Parathyroid adenoma (tissue), 2 donors: Measurements from ENCODE around the gene GUCA2A.
A peak's percentile ranks its signal among the peaks of the same experiment; 100 is the strongest.

Source experiments
- H2AFZ ChIP-seq: fragments of 300-600 bp; sonication (generic); one replicate; pipeline ENCODE4 v1.7.0; 2017; ENCODE audit warnings: antibody characterized with exemption, mild to moderate bottlenecking
- H3K27ac ChIP-seq: fragments of 300-600 bp; sonication (generic); one replicate; pipeline ENCODE4 v1.7.0; 2017
- H3K27me3 ChIP-seq: fragments of 300-600 bp; sonication (generic); one replicate; pipeline ENCODE4 v1.7.0; 2017; ENCODE audit warnings: low read length; ENCODE audit not compliant: control insufficient read depth, insufficient read depth
- H3K36me3 ChIP-seq: fragments of 300-600 bp; sonication (generic); one replicate; pipeline ENCODE4 v1.7.0; 2017; ENCODE audit warnings: low read length; ENCODE audit not compliant: control insufficient read depth, insufficient read depth
- H3K4me1 ChIP-seq: fragments of 300-600 bp; sonication (generic); one replicate; pipeline ENCODE4 v1.7.0; 2017; ENCODE audit warnings: control low read depth
- H3K4me2 ChIP-seq: fragments of 300-600 bp; sonication (generic); one replicate; pipeline ENCODE4 v1.7.0; 2017; ENCODE audit warnings: low read length
- H3K4me3 ChIP-seq: fragments of 300-600 bp; sonication (generic); one replicate; pipeline ENCODE4 v1.7.0; 2017; ENCODE audit warnings: low read depth, low read length
- H3K79me2 ChIP-seq: fragments of 300-600 bp; sonication (generic); one replicate; pipeline ENCODE4 v1.7.0; 2017; ENCODE audit warnings: control low read depth
- H3K9ac ChIP-seq: fragments of 300-600 bp; sonication (generic); one replicate; pipeline ENCODE4 v1.7.0; 2017; ENCODE audit warnings: mild to moderate bottlenecking
- H3K9me3 ChIP-seq: fragments of 300-600 bp; sonication (generic); one replicate; pipeline ENCODE4 v1.7.0; 2017; ENCODE audit warnings: low read length; ENCODE audit not compliant: control insufficient read depth
- TF ChIP-seq, protein P1 (sequence below): fragments of 300-600 bp; sonication (generic); IDR thresholded peaks from one replicate; pipeline ENCODE4 v1.7.0; 2017; ENCODE audit warnings: antibody characterized with exemption, mild to moderate bottlenecking
- donor health status: primary hyperparathyroidism.

GUCA2A gene

DNA sequence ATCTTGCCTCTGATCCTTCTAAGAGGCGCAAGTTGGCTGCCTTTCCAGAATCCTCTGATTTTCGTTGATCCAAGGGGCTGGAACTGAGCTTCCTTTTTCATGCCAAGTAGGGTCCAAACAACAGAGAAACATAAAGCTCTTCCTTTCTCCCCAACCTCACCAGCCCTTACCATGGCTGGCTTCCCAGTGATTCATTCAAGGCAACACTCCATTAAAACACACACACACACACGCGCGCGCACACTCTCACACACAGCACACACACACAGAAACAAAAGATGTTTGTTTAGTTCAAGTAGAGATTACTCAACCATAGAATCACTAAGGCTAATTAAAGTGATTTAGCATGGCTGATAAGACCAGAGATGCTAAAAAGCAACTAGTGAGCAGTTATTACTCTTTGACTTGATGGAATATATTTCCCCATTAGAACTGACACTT is 13.0 kb upstream of the GUCA2A start:
- H3K9me3 ChIP-seq: no peaks in the 10 kb centered on the region
- no peak overlapping the region for H3K4me2 ChIP-seq
- TF ChIP-seq, protein P1, sequence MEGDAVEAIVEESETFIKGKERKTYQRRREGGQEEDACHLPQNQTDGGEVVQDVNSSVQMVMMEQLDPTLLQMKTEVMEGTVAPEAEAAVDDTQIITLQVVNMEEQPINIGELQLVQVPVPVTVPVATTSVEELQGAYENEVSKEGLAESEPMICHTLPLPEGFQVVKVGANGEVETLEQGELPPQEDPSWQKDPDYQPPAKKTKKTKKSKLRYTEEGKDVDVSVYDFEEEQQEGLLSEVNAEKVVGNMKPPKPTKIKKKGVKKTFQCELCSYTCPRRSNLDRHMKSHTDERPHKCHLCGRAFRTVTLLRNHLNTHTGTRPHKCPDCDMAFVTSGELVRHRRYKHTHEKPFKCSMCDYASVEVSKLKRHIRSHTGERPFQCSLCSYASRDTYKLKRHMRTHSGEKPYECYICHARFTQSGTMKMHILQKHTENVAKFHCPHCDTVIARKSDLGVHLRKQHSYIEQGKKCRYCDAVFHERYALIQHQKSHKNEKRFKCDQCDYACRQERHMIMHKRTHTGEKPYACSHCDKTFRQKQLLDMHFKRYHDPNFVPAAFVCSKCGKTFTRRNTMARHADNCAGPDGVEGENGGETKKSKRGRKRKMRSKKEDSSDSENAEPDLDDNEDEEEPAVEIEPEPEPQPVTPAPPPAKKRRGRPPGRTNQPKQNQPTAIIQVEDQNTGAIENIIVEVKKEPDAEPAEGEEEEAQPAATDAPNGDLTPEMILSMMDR: no peak
- no peak overlapping the region for H3K27ac ChIP-seq
- H3K79me2 ChIP-seq: no peaks in the 10 kb centered on the region
- no peak overlapping the region for H2AFZ ChIP-seq
- H3K4me3 ChIP-seq: no peak overlapping the region
- no peak overlapping the region for H3K9ac ChIP-seq
- H3K4me1 ChIP-seq: peaks cover 6% of the 10 kb centered on the region
- H3K36me3 ChIP-seq: no peaks in the 10 kb centered on the region
- H3K27me3 ChIP-seq: no peaks in the 10 kb centered on the region

DNA sequence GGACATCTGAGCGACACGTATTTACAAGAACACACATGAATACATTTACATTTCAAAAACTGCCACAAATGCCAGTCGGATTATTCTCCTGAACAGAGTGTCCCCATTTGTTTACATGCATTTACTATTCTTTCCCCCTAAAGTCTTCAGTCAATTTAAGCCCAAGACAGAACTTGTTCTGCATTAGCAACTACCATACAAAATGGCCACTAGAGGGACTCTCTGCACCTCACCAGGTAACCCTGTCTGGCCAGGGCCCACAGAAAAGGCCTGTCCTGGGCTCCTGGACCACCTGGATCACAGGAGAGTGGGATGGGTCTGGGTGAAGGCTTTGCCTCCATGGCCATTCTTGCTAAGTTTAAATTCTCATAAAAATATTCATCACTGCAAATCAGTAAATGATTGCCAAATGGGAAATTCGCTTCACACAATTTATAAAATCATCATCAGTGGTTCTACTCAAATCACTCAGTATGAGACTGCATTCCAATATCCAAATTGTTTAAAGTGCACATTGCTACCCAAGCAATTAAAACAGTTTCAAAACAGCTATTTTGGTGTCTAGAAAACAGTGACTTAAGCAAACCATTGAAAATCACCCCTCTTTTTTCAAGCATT is 12.5 kb upstream of the GUCA2A start:
- Histone ChIP-seq H3K27ac (no peak overlapping the region), H3K9me3 (no peaks in the 10 kb centered on the region), H3K27me3 (no peaks in the 10 kb centered on the region), H3K9ac (no peak overlapping the region), H3K4me2 (no peak overlapping the region), H3K4me3 (no peak overlapping the region), H3K36me3 (no peaks in the 10 kb centered on the region), H2AFZ (no peak overlapping the region), H3K79me2 (no peaks in the 10 kb centered on the region), H3K4me1 (peaks cover 6% of the 10 kb centered on the region)
- TF ChIP-seq, protein P1: peak; percentile 64

DNA sequence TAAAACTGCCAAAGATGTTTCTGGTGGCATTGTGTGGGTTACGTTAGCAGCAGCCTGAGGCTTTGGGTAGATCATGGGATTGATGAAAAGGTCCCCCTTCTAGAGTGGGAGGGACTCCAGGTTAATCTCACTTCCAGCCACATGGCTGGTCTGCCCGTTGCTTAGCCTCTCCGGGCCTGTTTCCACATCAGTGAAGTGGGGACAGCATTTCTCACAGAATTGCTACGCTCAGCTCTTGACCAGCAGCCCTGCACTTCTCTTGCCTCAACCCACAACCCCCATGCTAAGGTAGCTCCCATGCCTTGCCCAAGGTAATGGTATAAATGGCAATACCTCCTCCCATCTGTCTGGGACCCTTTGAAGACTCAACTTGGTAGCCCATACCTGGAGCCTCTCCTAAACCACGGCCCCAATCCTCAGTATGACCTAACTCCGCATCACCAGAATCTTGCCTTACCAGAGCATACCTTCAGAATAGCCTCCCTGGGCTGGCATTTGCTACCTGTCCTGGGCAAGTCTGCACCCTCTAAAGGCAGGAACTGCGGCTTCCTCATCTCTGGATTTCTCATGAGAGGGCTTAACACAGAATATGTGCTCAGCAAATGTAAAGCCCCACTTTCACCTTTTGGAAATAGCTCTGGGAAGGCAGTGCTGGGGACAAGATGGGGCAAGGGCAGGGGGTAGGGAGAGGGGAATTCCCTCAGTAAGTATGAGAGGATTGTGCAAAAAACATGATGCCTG is 10.9 kb upstream of the GUCA2A start:
- H2AFZ ChIP-seq: no peak overlapping the region
- no peak overlapping the region for H3K9ac ChIP-seq
- no peaks in the 10 kb centered on the region for H3K79me2 ChIP-seq
- no peak overlapping the region for H3K27ac ChIP-seq
- no peak overlapping the region for H3K4me3 ChIP-seq
- H3K4me2 ChIP-seq: no peak overlapping the region
- peaks cover 6% of the 10 kb centered on the region for H3K4me1 ChIP-seq
- no peaks in the 10 kb centered on the region for H3K9me3 ChIP-seq
- TF ChIP-seq, protein P1: no peak
- H3K36me3 ChIP-seq: no peaks in the 10 kb centered on the region
- H3K27me3 ChIP-seq: no peaks in the 10 kb centered on the region

DNA sequence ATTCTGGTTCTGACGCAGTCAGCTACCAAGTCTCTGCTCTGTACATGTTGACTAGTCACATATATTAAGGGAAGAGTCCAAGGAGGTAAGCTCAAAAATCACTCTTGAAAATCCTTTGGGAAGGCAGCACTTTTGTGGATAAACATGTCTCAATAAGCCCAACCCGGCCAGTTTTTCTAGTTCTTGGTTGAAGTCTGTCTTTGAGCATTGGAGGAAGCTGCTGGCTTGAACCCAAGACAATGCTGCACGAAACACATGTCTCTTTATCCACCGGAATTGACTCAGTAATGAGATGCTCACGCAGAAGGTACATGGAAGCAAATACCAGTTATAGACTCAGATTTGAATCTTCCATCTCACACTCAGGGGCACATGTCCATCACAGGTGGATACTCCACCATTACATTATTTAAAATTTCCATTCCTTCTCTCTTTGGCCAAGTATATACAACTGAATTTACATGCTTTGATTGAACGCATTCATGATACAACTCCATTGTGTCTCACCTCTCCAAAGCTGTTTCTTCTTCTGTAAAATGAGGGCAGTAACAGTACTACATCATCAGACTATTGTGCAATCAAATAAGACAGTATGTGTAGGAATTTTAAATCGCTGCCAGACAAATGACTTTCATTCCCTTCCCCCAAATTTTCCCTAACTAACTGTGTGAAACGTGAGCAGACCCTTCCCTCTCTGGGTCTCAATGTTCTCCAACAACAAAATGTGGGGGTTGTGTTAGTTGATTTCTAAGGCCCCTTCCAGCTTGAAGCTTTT is 9.6 kb upstream of the GUCA2A start:
- TF ChIP-seq, protein P1: no peak
- peaks cover 6% of the 10 kb centered on the region for H3K4me1 ChIP-seq
- H3K27ac ChIP-seq: no peak overlapping the region

More for the DNA sequence above, 9.6 kb upstream of the GUCA2A start:
- H3K36me3 ChIP-seq: no peaks in the 10 kb centered on the region
- H3K4me2 ChIP-seq: no peak overlapping the region
- H3K9me3 ChIP-seq: no peaks in the 10 kb centered on the region
- no peaks in the 10 kb centered on the region for H3K27me3 ChIP-seq
- no peak overlapping the region for H2AFZ ChIP-seq
- no peak overlapping the region for H3K4me3 ChIP-seq
- no peak overlapping the region for H3K9ac ChIP-seq
- H3K79me2 ChIP-seq: no peaks in the 10 kb centered on the region
